ENCODE measurements around the gene ZNF227. TPM values are rescaled to one million over a fixed set of nuclear protein-coding genes. Genes with fewer than 3 reads are reported as not detected.
"Not testable (repeated sequence)": the region's sequence is repeated elsewhere in the genome, so short reads cannot be mapped to it uniquely, and the experiment has no call there.

ZNF227 gene
- polyA plus RNA-seq, 12 donors: 13.8 to 18.0 (median 15.4) TPM; not detected in 1

DNA sequence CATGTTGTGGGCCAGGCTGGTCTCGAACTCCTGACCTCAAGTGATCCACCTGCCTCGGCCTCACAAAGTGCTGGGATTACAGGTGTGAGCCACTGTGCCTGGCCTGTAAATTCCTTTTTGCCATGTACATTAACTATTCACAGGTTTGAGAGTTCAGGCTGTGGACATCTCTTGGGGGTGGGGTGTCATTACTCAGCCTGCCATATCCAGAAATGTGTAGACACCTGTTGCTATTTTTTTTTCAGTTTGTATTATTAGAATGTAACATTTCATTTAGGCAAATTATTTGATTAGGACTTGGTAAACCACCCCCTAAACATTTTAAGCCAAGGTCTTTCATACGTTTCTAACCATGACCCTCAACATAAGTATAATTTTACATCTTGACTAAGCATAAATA, 20.5 kb downstream of the ZNF227 start:
- no peak for DNase-seq

- no peak for DNase-seq
Observed at GRCh38 chr19:44236384-44236783, 24.1 kb downstream of the ZNF227 start.

- DNase-seq: not testable (repeated sequence)
Observed at GRCh38 chr19:44252332-44252731, 40.0 kb downstream of the ZNF227 start.

GRCh38 chr19:44253392-44253791, 41.1 kb downstream of the ZNF227 start:
- DNase-seq: not testable (repeated sequence)

DNA sequence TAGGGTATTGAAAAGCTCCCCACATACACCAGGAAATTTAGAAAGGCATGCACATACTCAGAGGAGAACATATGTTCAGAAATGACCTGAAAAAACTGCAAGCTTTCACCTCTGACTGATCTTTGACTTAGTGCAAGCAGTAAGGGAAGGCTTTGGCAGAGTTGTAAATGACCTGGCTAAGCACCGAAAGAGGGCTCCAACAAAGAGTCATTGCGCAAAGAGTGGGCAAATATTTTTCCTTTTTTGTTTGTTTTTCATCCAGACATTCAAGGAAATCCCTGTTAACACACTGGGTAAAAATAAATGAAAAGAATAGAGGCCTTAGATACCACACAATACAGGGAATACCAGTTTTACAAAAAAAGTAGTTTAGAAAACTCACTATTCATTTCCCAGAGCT, 42.2 kb downstream of the ZNF227 start:
- no peak for DNase-seq

DNA sequence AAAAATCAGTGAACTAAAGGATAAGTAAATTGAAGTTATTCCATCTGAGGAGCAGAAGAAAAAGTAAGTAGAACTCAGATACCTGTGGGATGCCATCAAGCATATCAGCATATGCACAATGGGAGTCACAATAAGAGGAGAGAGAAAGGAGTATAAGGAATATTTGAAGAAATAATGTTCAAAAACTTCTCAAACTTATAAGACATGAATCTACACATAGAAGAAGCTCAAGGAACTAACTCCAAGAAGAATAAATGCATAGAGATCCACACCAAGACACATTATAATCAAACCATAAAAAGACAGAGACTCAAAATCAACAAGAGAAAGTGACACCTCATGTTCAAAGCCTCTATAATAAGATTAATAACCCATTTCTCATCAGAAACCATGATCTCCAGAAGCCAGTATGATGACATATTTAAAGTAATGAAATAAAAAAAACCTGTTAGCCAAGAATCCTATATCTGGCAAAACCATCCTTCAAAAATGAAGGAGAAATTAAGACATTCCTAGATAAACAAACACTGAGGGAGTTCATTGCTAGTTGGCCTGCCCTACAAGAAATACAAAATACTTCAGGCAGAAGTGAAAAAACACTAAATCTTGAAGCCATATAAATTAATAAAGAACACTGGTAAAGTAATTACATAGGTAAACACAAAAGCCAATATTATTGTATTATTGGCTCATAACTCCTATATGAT, 43.5 kb downstream of the ZNF227 start:
- DNase-seq: no peak

DNA sequence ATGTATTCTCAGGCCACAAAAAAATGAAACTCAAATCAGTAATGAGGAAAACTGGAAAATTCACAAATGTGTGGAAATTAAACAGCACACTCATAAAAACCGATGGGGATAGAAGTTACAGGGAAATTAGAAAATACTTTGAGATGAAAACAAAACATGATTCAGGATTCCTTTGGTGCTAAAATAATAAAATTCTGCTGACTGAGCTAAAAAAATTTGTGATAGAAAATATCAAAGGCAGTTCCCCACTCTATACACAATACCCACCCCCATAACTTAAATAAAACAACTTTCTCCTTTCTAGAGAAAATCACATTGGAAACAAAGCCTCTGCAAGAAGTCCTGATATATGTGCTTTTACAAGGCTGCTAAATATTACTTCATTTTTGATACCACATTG, 45.8 kb downstream of the ZNF227 start:
- DNase-seq: no peak

GRCh38 chr19:44258835-44259413, 46.6 kb downstream of the ZNF227 start:
- no peak for DNase-seq

DNA sequence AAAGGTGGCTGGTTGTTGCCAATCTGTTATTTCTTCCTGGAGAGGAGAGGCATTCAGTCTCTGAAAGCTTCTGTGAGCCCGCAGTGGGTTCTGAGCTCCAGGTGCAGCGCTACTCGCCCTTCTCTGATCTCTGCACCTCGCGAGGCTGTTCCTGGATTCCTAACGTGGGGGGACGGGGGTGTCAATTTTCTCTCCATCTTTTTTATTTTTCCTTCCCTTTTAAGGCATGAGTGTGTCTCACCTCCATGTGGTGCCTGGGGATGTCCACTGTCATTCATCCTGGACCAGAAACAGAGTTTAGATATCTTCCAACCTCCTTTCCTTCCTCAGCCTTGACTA, 48.0 kb downstream of the ZNF227 start:
- DNase-seq: no peak

DNA sequence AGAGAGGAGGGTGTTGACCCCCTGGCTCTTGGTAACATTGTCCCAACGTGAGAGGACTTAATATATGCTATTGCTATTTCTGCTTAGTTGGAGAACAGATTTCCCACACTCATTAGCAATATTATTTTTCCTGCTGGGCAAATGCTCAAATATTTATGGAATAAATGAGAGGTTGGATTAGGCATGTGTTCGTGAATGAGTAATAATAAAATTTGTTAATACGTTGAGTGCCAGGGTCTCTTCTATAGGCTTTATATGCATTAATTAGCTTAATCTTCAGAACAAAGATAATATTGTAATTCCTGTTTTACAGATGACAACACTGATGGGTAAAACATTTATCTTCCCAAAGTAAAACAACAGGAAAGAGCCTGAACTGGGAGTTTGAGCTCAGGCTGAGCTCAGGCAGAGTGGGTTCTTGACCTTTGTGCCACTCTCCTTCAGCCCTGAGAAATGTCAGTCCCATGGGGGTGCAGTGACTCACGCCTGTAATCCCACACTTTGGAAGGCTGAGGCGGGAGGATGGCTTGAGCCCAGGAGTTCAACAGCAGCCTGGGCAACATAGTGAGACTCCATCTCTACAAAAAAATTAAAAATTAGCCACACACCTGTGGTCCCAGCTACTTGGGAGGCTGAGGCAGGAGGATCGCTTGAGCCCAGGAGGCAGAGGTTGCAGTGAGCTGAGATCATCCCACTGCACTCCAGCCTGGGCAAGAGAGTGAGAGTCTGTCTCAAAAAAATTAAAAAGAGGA, 48.5 kb downstream of the ZNF227 start:
- DNase-seq: no peak

GRCh38 chr19:44277331-44277730, 65.0 kb downstream of the ZNF227 start:
- no peak for DNase-seq

- DNase-seq: no peak
Observed at GRCh38 chr19:44278181-44278690, 65.9 kb downstream of the ZNF227 start.

DNA sequence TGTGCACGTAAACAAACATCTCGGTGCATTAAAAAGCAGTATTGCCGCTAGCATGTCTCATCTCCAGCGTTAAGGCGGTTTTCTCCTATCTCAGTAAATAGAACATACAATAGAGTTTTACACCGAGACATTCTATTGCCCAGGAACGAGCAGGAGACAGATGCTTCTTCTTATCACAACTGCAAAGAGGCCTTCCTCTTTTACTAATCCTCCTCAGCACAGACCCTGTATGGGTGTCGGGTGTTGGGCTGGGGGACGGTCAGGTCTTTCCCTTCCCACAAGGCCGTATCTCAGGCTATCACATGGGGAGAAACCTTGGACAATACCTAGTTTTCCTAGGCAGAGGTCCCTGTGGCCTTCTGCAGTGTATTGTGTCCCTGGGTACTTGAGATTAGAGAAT, 68.6 kb downstream of the ZNF227 start:
- DNase-seq: no peak

DNA sequence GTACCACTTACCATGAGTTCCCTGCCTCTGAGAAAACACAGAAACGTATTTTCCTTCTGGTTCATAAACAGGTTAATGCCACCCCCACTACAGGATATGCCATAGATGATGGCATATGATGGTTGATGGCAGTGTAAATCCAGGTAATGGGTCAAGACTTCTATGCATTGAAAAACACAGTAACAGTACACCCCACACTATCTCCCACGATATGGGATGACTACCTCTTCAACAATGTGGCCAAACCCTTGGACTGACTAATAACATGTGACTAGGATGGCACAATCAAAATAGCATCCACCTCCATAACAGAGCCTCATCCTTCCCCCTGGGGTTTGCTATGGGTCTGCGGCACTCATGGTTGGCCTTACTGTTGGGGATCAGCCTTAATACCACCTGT, 70.5 kb downstream of the ZNF227 start:
- DNase-seq: no peak

- DNase-seq: no peak
Observed at GRCh38 chr19:44284968-44285367, 72.6 kb downstream of the ZNF227 start.

Other genes starting within 250 kb of the ZNF227 start
- gene ZNF155, start 228.3 kb upstream of the ZNF227 start, polyA plus RNA-seq (ENCODE audit: insufficient read length in 12 of 12): 10 to 100 TPM in 2 of 12 donors, 1 to 10 TPM in 9, not detected in 1; 6.4 to 22.9 (median 8.9) TPM
- 1 to 10 TPM in 11 of 12 donors, not detected in 1; 2.1 to 5.3 (median 3.5) TPM for gene ZNF230, start 209.6 kb upstream of the ZNF227 start, polyA plus RNA-seq (ENCODE audit: insufficient read length in 12 of 12)
- 1 to 10 TPM in 10 of 12 donors, not detected in 2; 4.4 to 7.6 (median 6.1) TPM for gene ZNF222, start 187.2 kb upstream of the ZNF227 start, polyA plus RNA-seq (ENCODE audit: insufficient read length in 12 of 12)
- gene ZNF223, start 160.5 kb upstream of the ZNF227 start, polyA plus RNA-seq (ENCODE audit: insufficient read length in 12 of 12): 1 to 10 TPM in 10 of 12 donors, not detected in 2; 3.6 to 8.9 (median 5.6) TPM
- 1 to 10 TPM in 11 of 12 donors, not detected in 1; 2.1 to 7.0 (median 3.3) TPM for gene ZNF284, start 140.4 kb upstream of the ZNF227 start, polyA plus RNA-seq (ENCODE audit: insufficient read length in 12 of 12)
- 10 to 100 TPM in 11 of 12 donors, not detected in 1; 11.1 to 32.4 (median 16.9) TPM for gene ZNF224, start 118.2 kb upstream of the ZNF227 start, polyA plus RNA-seq (ENCODE audit: insufficient read length in 12 of 12)
- gene ZNF225, start 99.1 kb upstream of the ZNF227 start, polyA plus RNA-seq (ENCODE audit: insufficient read length in 12 of 12): 1 to 10 TPM in 11 of 12 donors, not detected in 1; 4.4 to 7.8 (median 5.8) TPM
- gene ZNF234, start 71.0 kb upstream of the ZNF227 start, polyA plus RNA-seq (ENCODE audit: insufficient read length in 12 of 12): 10 to 100 TPM in 6 of 12 donors, 1 to 10 TPM in 5, not detected in 1; 7.3 to 15.9 (median 10.2) TPM
- gene ZNF226, start 47.4 kb upstream of the ZNF227 start, polyA plus RNA-seq (ENCODE audit: insufficient read length in 12 of 12): 10 to 100 TPM in 10 of 12 donors, 1 to 10 TPM in 1, not detected in 1; 4.8 to 21.5 (median 14.3) TPM
- 10 to 100 TPM in 1 of 12 donors, 1 to 10 TPM in 10, not detected in 1; 2.3 to 14.5 (median 3.2) TPM for gene ZNF233, start 47.4 kb downstream of the ZNF227 start, polyA plus RNA-seq (ENCODE audit: insufficient read length in 12 of 12)
- 1 to 10 TPM in 10 of 12 donors, not detected in 2; 5.4 to 9.2 (median 6.4) TPM for gene ZNF235, start 92.5 kb downstream of the ZNF227 start, polyA plus RNA-seq (ENCODE audit: insufficient read length in 12 of 12)
- gene ZNF112, start 144.1 kb downstream of the ZNF227 start, polyA plus RNA-seq (ENCODE audit: insufficient read length in 12 of 12): 1 to 10 TPM in 11 of 12 donors, not detected in 1; 3.1 to 8.9 (median 6.2) TPM
- gene ZNF285, start 189.1 kb downstream of the ZNF227 start, polyA plus RNA-seq (ENCODE audit: insufficient read length in 12 of 12): 1 to 10 TPM in 11 of 12 donors, not detected in 1; 3.6 to 9.8 (median 7.1) TPM
- 1 to 10 TPM in 11 of 12 donors, not detected in 1; 5.5 to 8.6 (median 6.3) TPM for gene ZNF229, start 235.9 kb downstream of the ZNF227 start, polyA plus RNA-seq (ENCODE audit: insufficient read length in 12 of 12)

Measured in muscle of arm (tissue), 12 donors.